GM23248 (cell line): Measurements from ENCODE around the gene SLC22A12.

Experiments used
- EZH2 ChIP-seq: fragments of 200-600 bp; sonication (generic); IDR thresholded peaks from 2 replicates; pipeline ENCODE4 v1.6.1; 2018; ENCODE audit warnings: antibody characterized with exemption, mild to moderate bottlenecking; ENCODE audit not compliant: insufficient read depth, poor library complexity, severe bottlenecking
- EZH2phosphoT487 ChIP-seq: fragments of 200-600 bp; sonication (generic); IDR thresholded peaks from 2 replicates; pipeline ENCODE4 v1.6.1; 2018; ENCODE audit warnings: antibody characterized with exemption, moderate library complexity, mild to moderate bottlenecking, low read depth; ENCODE audit not compliant: insufficient read depth

- TF ChIP-seq EZH2phosphoT487 (no peak), EZH2 (no peak)
Measured at GRCh38 chr11:64610596-64610995, 19.6 kb downstream of the SLC22A12 start.
